H1 (cell line): ENCODE data around the gene TLE2. TPM values are rescaled to one million over a fixed set of nuclear protein-coding genes. Genes with fewer than 3 reads are reported as not detected.

Experiments used
- CTCF ChIA-PET: fragments of 300-600 bp; sonication (Branson Sonifier 250); formaldehyde crosslinking; loops from one replicate; lab custom pipeline; 2021; ENCODE audit not compliant: partially characterized antibody; lab: Charles Lee
- POLR2A ChIA-PET: fragments of 300-600 bp; sonication (Branson Sonifier 250); formaldehyde crosslinking; loops from one replicate; lab custom pipeline; 2021; ENCODE audit warnings: inconsistent platforms; ENCODE audit not compliant: partially characterized antibody; lab: Charles Lee
- DNase-seq, 2 experiments: peaks; one replicate each; pipeline versions ENCODE4 v3.0.0 to v3.0.0-alpha.2; 2010 to 2022; ENCODE audit warnings: low spot score in 2 of 2, low read depth in 1 of 2, mixed read lengths in 1 of 2
- FAIRE-seq: peaks from 2 replicates; lab custom pipeline; 2011; peaks lifted over from hg19 to GRCh38; lab: Jason Lieb, UNC
- H2AFZ ChIP-seq: 2 replicates; pipeline ENCODE4 v1.8.1; 2012; ENCODE audit warnings: low read length, inconsistent platforms
- H2AK5ac ChIP-seq: 2 replicates; pipeline ENCODE4 v1.6.1; 2013; ENCODE audit warnings: low read depth, low read length
- H2BK120ac ChIP-seq: replicated peaks from 2 replicates; pipeline ENCODE3; 2013; ENCODE audit warnings: low read depth, low read length, inconsistent platforms
- H2BK12ac ChIP-seq: 2 replicates; pipeline ENCODE4 v1.6.1; 2013; ENCODE audit warnings: low read depth, low read length
- H2BK15ac ChIP-seq: 2 replicates; pipeline ENCODE4 v1.6.1; 2013; ENCODE audit warnings: low read length
- H2BK20ac ChIP-seq: 2 replicates; pipeline ENCODE4 v1.6.1; 2013; ENCODE audit warnings: low read length
- H2BK5ac ChIP-seq: 2 replicates; pipeline ENCODE4 v1.6.1; 2013; ENCODE audit warnings: low read depth, low read length
- H3K14ac ChIP-seq: 2 replicates; pipeline ENCODE4 v1.6.1; 2013; ENCODE audit warnings: inconsistent platforms; ENCODE audit not compliant: insufficient read length
- H3K18ac ChIP-seq: 2 replicates; pipeline ENCODE4 v1.6.1; 2013; ENCODE audit warnings: low read length; ENCODE audit errors: extremely low read depth
- H3K23ac ChIP-seq: 2 replicates; pipeline ENCODE4 v1.6.1; 2013; ENCODE audit warnings: inconsistent platforms; ENCODE audit not compliant: insufficient read length
- H3K23me2 ChIP-seq: 2 replicates; pipeline ENCODE4 v1.6.1; 2013; ENCODE audit warnings: low read depth, low read length
- H3K27ac ChIP-seq: 2 replicates; pipeline ENCODE4 v1.6.1; 2011; ENCODE audit warnings: low read depth, low read length, inconsistent platforms
- H3K27me3 ChIP-seq, 4 experiments: replicated peaks in 1 of 4; 1 replicate in 1 of 4; 2 replicates in 3 of 4; pipeline versions ENCODE4 v1.6.1 to v1.8.1; 2011 to 2013; ENCODE audit warnings: low read length in 3 of 4, mild to moderate bottlenecking in 3 of 4, inconsistent platforms in 2 of 4, mixed read lengths in 2 of 4, moderate library complexity in 1 of 4; ENCODE audit not compliant: control insufficient read depth in 3 of 4, insufficient read depth in 3 of 4; ENCODE audit errors: extremely low read depth in 1 of 4
- H3K36me3 ChIP-seq, 4 experiments: 2 replicates each; pipeline versions ENCODE4 v1.6.1 to v1.8.1; 2011 to 2013; ENCODE audit warnings: mild to moderate bottlenecking in 4 of 4, low read length in 3 of 4, moderate library complexity in 2 of 4, control low read depth in 1 of 4, inconsistent platforms in 1 of 4; ENCODE audit not compliant: insufficient read depth in 4 of 4, control insufficient read depth in 2 of 4
- H3K4ac ChIP-seq: replicated peaks from 2 replicates; pipeline ENCODE3; 2013; ENCODE audit warnings: low read length, low read depth, mixed read lengths, inconsistent platforms; ENCODE audit not compliant: insufficient read length
- H3K4me1 ChIP-seq, 4 experiments: replicated peaks in 1 of 4; 1 replicate in 1 of 4; 2 replicates in 3 of 4; pipeline versions ENCODE4 v1.6.1 to v1.8.1; 2011 to 2013; ENCODE audit warnings: low read length in 3 of 4, inconsistent platforms in 2 of 4, mixed read lengths in 1 of 4; ENCODE audit not compliant: insufficient read depth in 4 of 4, control insufficient read depth in 3 of 4
- H3K4me2 ChIP-seq, 2 experiments: 2 replicates each; pipeline versions ENCODE4 v1.6.1 to v1.8.1; 2011 to 2013; ENCODE audit warnings: low read depth in 2 of 2, low read length in 2 of 2, control low read depth in 1 of 2, inconsistent platforms in 1 of 2, mild to moderate bottlenecking in 1 of 2; ENCODE audit not compliant: insufficient read depth in 1 of 2
- H3K4me3 ChIP-seq, 4 experiments: fragments of 200-600, 300-600 bp in 1 of 4; sonication (generic), shearing (Covaris generic), sonication (Bioruptor Twin) in 1 of 4; 2 replicates each; pipeline versions ENCODE4 v1.5.1 to v1.8.1; 2011 to 2016; ENCODE audit warnings: low read length in 4 of 4, low read depth in 3 of 4, control low read depth in 2 of 4, inconsistent platforms in 2 of 4, mild to moderate bottlenecking in 2 of 4, mixed read lengths in 1 of 4, moderate library complexity in 1 of 4; ENCODE audit not compliant: insufficient read depth in 2 of 4; ENCODE audit errors: extremely low read depth in 1 of 4
- H3K56ac ChIP-seq: replicated peaks from 2 replicates; pipeline ENCODE3; 2013; ENCODE audit warnings: low read depth, mild to moderate bottlenecking, mixed read lengths, low read length, inconsistent platforms; ENCODE audit not compliant: insufficient read length
- H3K79me1 ChIP-seq: 2 replicates; pipeline ENCODE4 v1.6.1; 2013; ENCODE audit warnings: low read depth, low read length, control low read depth
- H3K79me2 ChIP-seq, 2 experiments: 2 replicates each; pipeline versions ENCODE4 v1.6.1 to v1.8.1; 2012 to 2013; ENCODE audit warnings: low read length in 2 of 2, mild to moderate bottlenecking in 2 of 2, inconsistent platforms in 1 of 2; ENCODE audit not compliant: insufficient read depth in 2 of 2, control insufficient read depth in 1 of 2
- H3K9ac ChIP-seq, 4 experiments: replicated peaks in 1 of 4; 1 replicate in 1 of 4; 2 replicates in 3 of 4; pipeline versions ENCODE4 v1.6.1 to v1.8.1; 2011 to 2013; ENCODE audit warnings: low read depth in 3 of 4, low read length in 3 of 4, control low read depth in 2 of 4, mild to moderate bottlenecking in 2 of 4, moderate library complexity in 2 of 4, inconsistent platforms in 1 of 4; ENCODE audit errors: extremely low read depth in 1 of 4
- H3K9me3 ChIP-seq, 2 experiments: 2 replicates each; pipeline versions ENCODE4 v1.6.1 to v1.8.1; 2012 to 2013; ENCODE audit warnings: mild to moderate bottlenecking in 2 of 2, moderate library complexity in 2 of 2, control low read depth in 1 of 2, inconsistent platforms in 1 of 2, low read depth in 1 of 2, low read length in 1 of 2, mixed read lengths in 1 of 2; ENCODE audit not compliant: insufficient read depth in 2 of 2
- H4K20me1 ChIP-seq, 2 experiments: replicated peaks in 1 of 2; 2 replicates each; pipeline versions ENCODE3 to v1.8.1; 2011 to 2013; ENCODE audit warnings: inconsistent platforms in 2 of 2, low read length in 2 of 2, mild to moderate bottlenecking in 1 of 2; ENCODE audit not compliant: insufficient read depth in 2 of 2, control insufficient read depth in 1 of 2
- H4K5ac ChIP-seq: 2 replicates; pipeline ENCODE4 v1.6.1; 2013; ENCODE audit warnings: low read length, low read depth, mixed read lengths, inconsistent platforms; ENCODE audit not compliant: insufficient read length
- H4K8ac ChIP-seq: 2 replicates; pipeline ENCODE4 v1.8.0; 2013; ENCODE audit warnings: mild to moderate bottlenecking, moderate library complexity, low read length, inconsistent platforms; ENCODE audit not compliant: insufficient read depth; ENCODE audit errors: extremely low read depth
- H4K91ac ChIP-seq: replicated peaks from 2 replicates; pipeline ENCODE3; 2013; ENCODE audit warnings: low read length, mixed read lengths, inconsistent platforms; ENCODE audit not compliant: insufficient read length
- BACH1 ChIP-seq: IDR thresholded peaks from 2 replicates; pipeline ENCODE4 v1.6.1; 2012; ENCODE audit warnings: low read length, improper control_type of control experiment
- FOSL1 ChIP-seq: IDR thresholded peaks from 2 replicates; pipeline ENCODE4 v1.6.1; 2011; ENCODE audit warnings: mild to moderate bottlenecking, low read depth, low read length, moderate library complexity; ENCODE audit not compliant: insufficient read depth
- KDM5A ChIP-seq: fragments of 200-600 bp; IDR thresholded peaks from 2 replicates; pipeline ENCODE4 v1.7.1; 2012; ENCODE audit warnings: mild to moderate bottlenecking, low read length, inconsistent platforms, mixed read lengths
- POU5F1 ChIP-seq: IDR thresholded peaks from 2 replicates; pipeline ENCODE4 v1.6.1; 2011; ENCODE audit warnings: low read depth, mild to moderate bottlenecking, low read length, moderate library complexity
- WGBS, 2 experiments: shearing (Covaris generic) in 1 of 2; methylation state at CpG; one replicate each; pipeline versions ENCODE4 v1.1.6 to v1.1.7; 2013 to 2015; ENCODE audit warnings: low lambda C conversion rate in 2 of 2, mixed read lengths in 2 of 2, inconsistent platforms in 1 of 2, low coverage in 1 of 2, missing lambda C conversion rate in 1 of 2; ENCODE audit not compliant: insufficient replicate concordance in 2 of 2, insufficient coverage in 1 of 2, insufficient read length in 1 of 2; ENCODE audit errors: extremely low coverage in 1 of 2, missing lambda C conversion rate in 1 of 2; 5-methylcytosine and 5-hydroxymethylcytosine counted together
- polyA plus RNA-seq, 7 experiments: library from polyadenylated mRNA; depleted of rRNA in 3 of 7; stranded (reverse) in 5 of 7; unstranded in 2 of 7; fragments of >200 nt in 5 of 7; fragments of 200-250 nt in 2 of 7; gene quantifications; 1 replicate in 5 of 7; 2 replicates in 1 of 7; 4 replicates in 1 of 7; pipeline versions ENCODE4 v1.2.1 to v1.2.3, GENCODE V29; 2011 to 2013; ENCODE audit warnings: missing spikeins in 2 of 7, mixed read lengths in 2 of 7
- total RNA-seq: library from RNA; stranded (reverse); fragmentation: NEBNext Ultra II Directional; extraction: Animal tissue kit (Norgen Biotek cat#: 25700); gene quantifications from 2 replicates; pipeline ENCODE4 v1.2.1, GENCODE V29; 2021

The TLE2 gene
- total and polyA plus RNA-seq, 2 of the 8 experiments (the other 6 are each of a cell fraction or from before 2014, with no cell fraction given) = 8.0 to 11.5 TPM

DNA sequence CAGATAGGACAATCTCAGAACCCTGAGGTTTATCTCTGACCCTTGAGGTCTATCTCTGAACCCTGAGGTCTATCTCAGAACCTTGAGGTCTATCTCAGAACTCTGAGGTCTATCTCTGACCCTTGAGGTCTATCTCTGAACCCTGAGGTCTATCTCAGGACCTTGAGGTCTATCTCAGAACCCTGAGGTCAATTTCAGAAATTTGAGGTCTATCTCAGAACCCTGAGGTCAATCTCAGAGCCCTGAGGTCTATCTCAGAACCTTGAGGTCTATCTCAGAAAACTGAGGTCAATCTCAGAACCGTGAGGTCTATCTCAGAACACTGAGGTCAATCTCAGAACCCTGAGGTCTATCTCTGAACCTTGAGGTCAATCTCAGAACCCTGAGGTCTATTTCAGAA, 2.3 kb downstream of the TLE2 start:
- ChIA-PET POLR2A (interaction anchor here (1.2 kb wide), 1 partner anchor 44 kb away, joined by 3 read pairs; no protein-coding TSS in a partner anchor), CTCF (interaction anchor here (0.8 to 1.6 kb wide), 2 partner anchors 21 to 50 kb away, joined by 3 to 4 read pairs; no protein-coding TSS in a partner anchor)
- Histone ChIP-seq H3K79me2 (no peaks in the 10 kb centered on the region), H3K18ac (no peak overlapping the region), H4K8ac (no peak overlapping the region), H4K5ac (no peak overlapping the region), H3K27ac (no peak overlapping the region), H3K4ac (no peak overlapping the region), H3K14ac (no peak overlapping the region), H2AFZ (no peak overlapping the region), H3K23ac (no peak overlapping the region), H2BK15ac (no peak overlapping the region), H2BK20ac (no peak overlapping the region), H3K4me1 (peaks cover 0 to 18% (median 13%) of the 10 kb centered on the region in 4 experiments; a peak in 6 of 7 replicates), H4K91ac (no peak overlapping the region), H2BK120ac (no peak overlapping the region), H3K79me1 (no peaks in the 10 kb centered on the region), H3K9ac (no peak overlapping the region), H3K23me2 (peaks cover 9% of the 10 kb centered on the region; the same call in 1 of the 2 replicates), H3K56ac (no peak overlapping the region), H3K4me3 (no peak overlapping the region), H2BK5ac (no peak overlapping the region), H3K27me3 (peaks cover 11 to 53% (median 43%) of the 10 kb centered on the region in 4 experiments), H2BK12ac (no peak overlapping the region), H3K9me3 (no peaks in the 10 kb centered on the region), H3K4me2 (no peak overlapping the region), H4K20me1 (peaks cover 0 to 4% of the 10 kb centered on the region in 2 experiments), H2AK5ac (no peak overlapping the region), H3K36me3 (no peaks in the 10 kb centered on the region)
- WGBS, 2 experiments = 82% methylated on average over 1 of the region's 1 CpG; no CpG with 5 or more reads in 1 of the 2 experiments
- TF ChIP-seq KDM5A = no peak
- TF ChIP-seq POU5F1 = no peak
- no peak for TF ChIP-seq FOSL1
- TF ChIP-seq BACH1 = no peak
- DNase-seq (no peak), FAIRE-seq (no peak)
